K562 (cell line): Measurements from ENCODE around the gene MLLT6. TPM values are rescaled to one million over a fixed set of nuclear protein-coding genes. Genes with fewer than 3 reads are reported as not detected.

Source experiments
- ATAC-seq: fragments of 200-7000 bp; cut with Tn5 transposase; 3 replicates; pipeline ENCODE4 v1.9.1; 2020; ENCODE audit warnings: moderate library complexity
- BruUV-seq: library from RNA; stranded (reverse); fragments of 400-500 nt; replicated peaks from 2 replicates; lab custom pipeline; 2021; lab: Mats Ljungman, UMichigan
- CTCF ChIA-PET: fragments of 300-600 bp; formaldehyde crosslinking; extraction: SDS; loops from one replicate; lab custom pipeline; 2021; ENCODE audit warnings: low intra/inter-chr PET ratio; lab: Yijun Ruan, JAX
- POLR2A ChIA-PET: fragments of 300-600, 350-650 bp; sonication (Branson Sonifier 250); formaldehyde crosslinking; extraction: SDS; loops from one replicate; lab custom pipeline; 2021; ENCODE audit warnings: antibody characterized with exemption, inconsistent platforms; lab: Yijun Ruan, JAX
- DNase-seq, 4 experiments: peaks; one replicate each; pipeline versions ENCODE4 v3.0.0 to v3.0.0-alpha.2; 2011 to 2018; ENCODE audit warnings: low spot score in 3 of 4, mixed read lengths in 3 of 4; ENCODE audit errors: extremely low read depth in 1 of 4
- FAIRE-seq: peaks from 2 replicates; lab custom pipeline; 2011; peaks lifted over from hg19 to GRCh38; lab: Jason Lieb, UNC
- H2AFZ ChIP-seq: 2 replicates; pipeline ENCODE4 v1.6.0; 2011; ENCODE audit warnings: low read depth, low read length, control low read depth, inconsistent platforms
- H3K27ac ChIP-seq: fragments of 200-600 bp; 3 replicates; pipeline ENCODE4 v1.8.0; 2011; ENCODE audit warnings: low read depth, mild to moderate bottlenecking, control low read depth, inconsistent platforms, low read length, moderate library complexity, mixed read lengths; ENCODE audit errors: extremely low read depth
- H3K27me3 ChIP-seq, 2 experiments: fragments of 300-600 bp in 1 of 2; 2 replicates in 1 of 2; 3 replicates in 1 of 2; pipeline versions ENCODE4 v1.6.0 to v1.8.0; 2011; ENCODE audit warnings: inconsistent platforms in 2 of 2, low read length in 2 of 2, mild to moderate bottlenecking in 1 of 2, mixed read lengths in 1 of 2, moderate library complexity in 1 of 2; ENCODE audit not compliant: control insufficient read depth in 2 of 2, insufficient read depth in 2 of 2
- H3K36me3 ChIP-seq: fragments of 300-600 bp; 3 replicates; pipeline ENCODE4 v1.8.0; 2011; ENCODE audit warnings: mild to moderate bottlenecking, low read length, inconsistent platforms; ENCODE audit not compliant: control insufficient read depth, insufficient read depth
- H3K4me1 ChIP-seq, 2 experiments: fragments of 200-600 bp in 1 of 2; replicated peaks in 1 of 2; 2 replicates in 1 of 2; 3 replicates in 1 of 2; pipeline versions ENCODE4 v1.5.1 to v1.8.0; 2011; ENCODE audit warnings: inconsistent platforms in 2 of 2, low read length in 2 of 2, mild to moderate bottlenecking in 1 of 2, mixed read lengths in 1 of 2, moderate library complexity in 1 of 2; ENCODE audit not compliant: control insufficient read depth in 2 of 2, insufficient read depth in 2 of 2
- H3K4me2 ChIP-seq: 2 replicates; pipeline ENCODE4 v1.6.1; 2011; ENCODE audit warnings: low read length, control low read depth, inconsistent platforms, mixed read lengths; ENCODE audit not compliant: insufficient read depth
- H3K4me3 ChIP-seq: fragments of 200-600 bp; sonication (generic), shearing (Covaris generic); 2 replicates; pipeline ENCODE4 v1.5.1; 2016; ENCODE audit warnings: control low read depth, inconsistent platforms
- H3K79me2 ChIP-seq: fragments of 200-600 bp; 3 replicates; pipeline ENCODE4 v1.8.0; 2011; ENCODE audit warnings: low read length, inconsistent platforms; ENCODE audit not compliant: control insufficient read depth, insufficient read depth
- H3K9ac ChIP-seq, 2 experiments: 2 replicates each; pipeline versions ENCODE4 v1.6.0 to v1.6.1; 2011; ENCODE audit warnings: low read depth in 2 of 2, low read length in 2 of 2, control low read depth in 1 of 2, inconsistent platforms in 1 of 2, mild to moderate bottlenecking in 1 of 2, mixed read lengths in 1 of 2; ENCODE audit not compliant: insufficient read depth in 1 of 2
- H3K9me1 ChIP-seq: one replicate; pipeline ENCODE4 v1.6.0; 2011; ENCODE audit warnings: inconsistent platforms, mild to moderate bottlenecking, low read length, moderate library complexity; ENCODE audit not compliant: control insufficient read depth, insufficient read depth
- H3K9me3 ChIP-seq: replicated peaks from 2 replicates; pipeline ENCODE4 v1.5.1; 2011; ENCODE audit warnings: low read depth, low read length, inconsistent platforms; ENCODE audit not compliant: control insufficient read depth, insufficient read depth
- H4K20me1 ChIP-seq: replicated peaks from 2 replicates; pipeline ENCODE4 v1.6.1; 2011; ENCODE audit warnings: low read length, inconsistent platforms, mixed read lengths; ENCODE audit not compliant: control insufficient read depth, insufficient read depth
- FIP1L1 ChIP-seq: fragments of 200-400 bp; formaldehyde crosslinking; IDR thresholded peaks from 2 replicates; pipeline ENCODE4 v1.6.1; 2018; ENCODE audit warnings: mild to moderate bottlenecking, low read depth, low read length; ENCODE audit not compliant: poor library complexity, severe bottlenecking
- HNRNPL ChIP-seq: fragments of 200-400 bp; formaldehyde crosslinking; IDR thresholded peaks from 2 replicates; pipeline ENCODE4 v1.6.1; 2017; ENCODE audit warnings: low read depth, mild to moderate bottlenecking, low read length
- MYNN ChIP-seq, 2 experiments: sonication (generic); formaldehyde crosslinking in 1 of 2; IDR thresholded peaks; 2 replicates each; pipeline versions ENCODE4 v1.5.0 to v1.6.1; 2016 to 2020; ENCODE audit warnings: antibody characterized with exemption in 1 of 2, missing genetic modification reagents in 1 of 2
- PHTF2 ChIP-seq: fragments of 250-450 bp; sonication (Bioruptor Pico); IDR thresholded peaks from 2 replicates; pipeline ENCODE4 v1.5.0; 2021; ENCODE audit warnings: mild to moderate bottlenecking
- RBM34 ChIP-seq: fragments of 200-400 bp; formaldehyde crosslinking; IDR thresholded peaks from 2 replicates; pipeline ENCODE4 v1.6.1; 2018; ENCODE audit warnings: low read length, borderline replicate concordance; ENCODE audit not compliant: insufficient read depth
- U2AF1 ChIP-seq: fragments of 200-400 bp; formaldehyde crosslinking; optimal IDR thresholded peaks from 2 replicates; pipeline ENCODE3; 2017; ENCODE audit warnings: mild to moderate bottlenecking, low read depth, low read length, moderate library complexity
- WGBS: fragments of 100-300 bp; shearing (Covaris generic); methylation state at CpG from one replicate; pipeline ENCODE4 v1.1.6; 2016; ENCODE audit warnings: low coverage, mixed read lengths; ENCODE audit not compliant: insufficient coverage; ENCODE audit errors: missing lambda C conversion rate; 5-methylcytosine and 5-hydroxymethylcytosine counted together
- in situ Hi-C: fragments of 300-500 bp; cut with MboI; formaldehyde crosslinking; loops from 4 replicates; pipeline ENCODE4 v1.15.0; 2018; ENCODE audit warnings: inconsistent platforms, mixed read lengths
- intact Hi-C: fragments of 100-400 bp; cut with micrococcal nuclease; formaldehyde crosslinking; loops from 2 replicates; pipeline ENCODE4 v1.14.2; 2022
- polyA plus RNA-seq, 8 experiments: library from polyadenylated mRNA; depleted of rRNA in 4 of 8; stranded (reverse) in 5 of 8; unstranded in 3 of 8; fragments of >200 nt; fragmentation: Nextera tagmentation in 2 of 8; fragmentation: Illumina TruSeq in 1 of 8; extraction: Ambion mirVana in 2 of 8; extraction: Trizol in 1 of 8; gene quantifications; 2 replicates each; pipeline versions ENCODE4 v1.2.1 to v1.2.3, GENCODE V29; 2011 to 2014; ENCODE audit warnings: inconsistent platforms in 1 of 8, missing spikeins in 1 of 8
- total RNA-seq, 7 experiments: library from RNA; depleted of rRNA in 6 of 7; stranded (reverse); fragments of >200 nt in 6 of 7; fragmentation: Illumina TruSeq in 2 of 7; extraction: Trizol in 2 of 7; gene quantifications; 2 replicates each; pipeline versions ENCODE4 v1.2.1 to v1.2.3, GENCODE V29; 2011 to 2021; ENCODE audit warnings: low replicate concordance in 1 of 7
- TF ChIP-seq, protein P1 (sequence below), 2 experiments: fragments of 450-650 bp; formaldehyde crosslinking in 1 of 2; IDR thresholded peaks; 2 replicates each; pipeline versions ENCODE4 v1.4.0 to v1.6.1; 2014 to 2020; ENCODE audit warnings: mild to moderate bottlenecking in 2 of 2, borderline replicate concordance in 1 of 2, low read depth in 1 of 2
- TF ChIP-seq, protein P2 (sequence below), 3 experiments: IDR thresholded peaks in 2 of 3; conservative IDR thresholded peaks in 1 of 3; 2 replicates each; pipeline ENCODE4 v1.5.1; 2011 to 2012; ENCODE audit warnings: low read length in 3 of 3, mild to moderate bottlenecking in 3 of 3, control low read depth in 2 of 3, improper control_type of control experiment in 1 of 3, inconsistent platforms in 1 of 3, low read depth in 1 of 3, mixed read lengths in 1 of 3, moderate library complexity in 1 of 3; ENCODE audit not compliant: insufficient read depth in 2 of 3

Gene MLLT6
- total and polyA plus RNA-seq, 9 of the 15 experiments (the other 6 are each of a cell fraction or from before 2014, with no cell fraction given), result 3.1 to 71.7 (median 30.0) TPM

DNA sequence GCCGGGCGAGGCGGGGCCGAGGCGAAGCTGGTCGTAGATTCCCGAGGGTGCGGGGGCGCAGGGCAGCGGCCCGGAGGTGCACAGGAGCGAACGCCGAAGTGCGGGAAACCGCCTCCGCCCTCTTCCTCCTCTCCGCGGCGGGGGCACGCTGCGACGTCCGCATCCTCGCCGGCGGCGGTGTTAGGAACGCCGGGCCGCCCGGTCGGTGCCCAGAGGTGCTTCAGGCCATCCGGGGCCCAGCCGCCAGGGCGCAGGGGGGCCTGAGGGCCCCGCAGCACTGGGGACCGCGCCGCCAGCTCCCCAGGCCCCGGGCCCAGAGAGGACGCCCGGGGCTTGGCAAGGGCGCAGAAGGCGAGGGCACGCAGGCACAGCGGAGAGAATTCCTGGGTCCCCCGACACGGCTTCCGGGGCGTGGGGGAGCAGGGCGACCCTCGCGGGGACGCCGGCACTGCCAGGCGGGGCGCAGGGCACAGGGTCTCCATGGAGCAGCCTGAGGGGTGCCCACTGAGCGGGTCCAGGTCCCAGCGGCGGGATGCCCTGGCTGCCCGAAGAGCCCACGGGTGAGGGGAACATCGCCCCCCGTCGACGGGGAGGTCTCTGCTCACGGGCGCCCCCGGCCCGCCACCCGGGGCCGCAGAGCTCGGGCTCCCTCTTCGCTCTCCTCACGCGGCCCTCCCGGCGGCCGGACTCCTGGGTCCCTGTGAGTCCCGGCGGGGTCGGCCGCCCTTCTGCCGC, 30.9 kb upstream of the MLLT6 start:
- in situ Hi-C loops (no loop called here), intact Hi-C loops (loop anchor here (10.0 kb wide), 1 partner anchor 191 kb away; no protein-coding TSS in a partner anchor)
- Histone ChIP-seq H3K9me3 (no peaks in the 10 kb centered on the region), H3K4me3 (peak overlapping the region; percentile 56), H3K27me3 (peaks cover 6 to 14% of the 10 kb centered on the region in 2 experiments; a peak in 3 of 5 replicates), H3K27ac (peak overlapping the region; percentile 74), H3K4me1 (peaks cover 20 to 30% of the 10 kb centered on the region in 2 experiments), H3K4me2 (peak overlapping the region; percentile 61), H3K9me1 (no peaks in the 10 kb centered on the region), H2AFZ (peak overlapping the region; percentile 97), H3K79me2 (no peaks in the 10 kb centered on the region; the same call in 2 of the 3 replicates), H3K36me3 (no peaks in the 10 kb centered on the region), H3K9ac (peak overlapping the region; percentile 72 to 93; a peak in 3 of 4 replicates), H4K20me1 (no peaks in the 10 kb centered on the region)
- peak in 2 of 4 experiments; percentile 63 to 64 for DNase-seq
- TF ChIP-seq U2AF1 (peak; percentile 23), FIP1L1 (peak; percentile 50), MYNN (IDR thresholded peaks at IDR 0.05) (no peak), MYNN (CRISPR knock-in tag; IDR thresholded peaks at IDR 0.05) (no peak), HNRNPL (peak; percentile 83), PHTF2 (CRISPR knock-in tag) (no peak), RBM34 (peak; percentile 38; the same call in 1 of the 2 replicates)
- TF ChIP-seq, protein P1, sequence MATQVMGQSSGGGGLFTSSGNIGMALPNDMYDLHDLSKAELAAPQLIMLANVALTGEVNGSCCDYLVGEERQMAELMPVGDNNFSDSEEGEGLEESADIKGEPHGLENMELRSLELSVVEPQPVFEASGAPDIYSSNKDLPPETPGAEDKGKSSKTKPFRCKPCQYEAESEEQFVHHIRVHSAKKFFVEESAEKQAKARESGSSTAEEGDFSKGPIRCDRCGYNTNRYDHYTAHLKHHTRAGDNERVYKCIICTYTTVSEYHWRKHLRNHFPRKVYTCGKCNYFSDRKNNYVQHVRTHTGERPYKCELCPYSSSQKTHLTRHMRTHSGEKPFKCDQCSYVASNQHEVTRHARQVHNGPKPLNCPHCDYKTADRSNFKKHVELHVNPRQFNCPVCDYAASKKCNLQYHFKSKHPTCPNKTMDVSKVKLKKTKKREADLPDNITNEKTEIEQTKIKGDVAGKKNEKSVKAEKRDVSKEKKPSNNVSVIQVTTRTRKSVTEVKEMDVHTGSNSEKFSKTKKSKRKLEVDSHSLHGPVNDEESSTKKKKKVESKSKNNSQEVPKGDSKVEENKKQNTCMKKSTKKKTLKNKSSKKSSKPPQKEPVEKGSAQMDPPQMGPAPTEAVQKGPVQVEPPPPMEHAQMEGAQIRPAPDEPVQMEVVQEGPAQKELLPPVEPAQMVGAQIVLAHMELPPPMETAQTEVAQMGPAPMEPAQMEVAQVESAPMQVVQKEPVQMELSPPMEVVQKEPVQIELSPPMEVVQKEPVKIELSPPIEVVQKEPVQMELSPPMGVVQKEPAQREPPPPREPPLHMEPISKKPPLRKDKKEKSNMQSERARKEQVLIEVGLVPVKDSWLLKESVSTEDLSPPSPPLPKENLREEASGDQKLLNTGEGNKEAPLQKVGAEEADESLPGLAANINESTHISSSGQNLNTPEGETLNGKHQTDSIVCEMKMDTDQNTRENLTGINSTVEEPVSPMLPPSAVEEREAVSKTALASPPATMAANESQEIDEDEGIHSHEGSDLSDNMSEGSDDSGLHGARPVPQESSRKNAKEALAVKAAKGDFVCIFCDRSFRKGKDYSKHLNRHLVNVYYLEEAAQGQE (IDR thresholded peaks at IDR 0.05; ENCODE audit: borderline replicate concordance), result no peak
- TF ChIP-seq, protein P1 (CRISPR knock-in tag; IDR thresholded peaks at IDR 0.05; ENCODE audit: low read depth), result 0 out of 2 replicates have a peak, but pooled peaks have one; percentile 7
- TF ChIP-seq, protein P2, sequence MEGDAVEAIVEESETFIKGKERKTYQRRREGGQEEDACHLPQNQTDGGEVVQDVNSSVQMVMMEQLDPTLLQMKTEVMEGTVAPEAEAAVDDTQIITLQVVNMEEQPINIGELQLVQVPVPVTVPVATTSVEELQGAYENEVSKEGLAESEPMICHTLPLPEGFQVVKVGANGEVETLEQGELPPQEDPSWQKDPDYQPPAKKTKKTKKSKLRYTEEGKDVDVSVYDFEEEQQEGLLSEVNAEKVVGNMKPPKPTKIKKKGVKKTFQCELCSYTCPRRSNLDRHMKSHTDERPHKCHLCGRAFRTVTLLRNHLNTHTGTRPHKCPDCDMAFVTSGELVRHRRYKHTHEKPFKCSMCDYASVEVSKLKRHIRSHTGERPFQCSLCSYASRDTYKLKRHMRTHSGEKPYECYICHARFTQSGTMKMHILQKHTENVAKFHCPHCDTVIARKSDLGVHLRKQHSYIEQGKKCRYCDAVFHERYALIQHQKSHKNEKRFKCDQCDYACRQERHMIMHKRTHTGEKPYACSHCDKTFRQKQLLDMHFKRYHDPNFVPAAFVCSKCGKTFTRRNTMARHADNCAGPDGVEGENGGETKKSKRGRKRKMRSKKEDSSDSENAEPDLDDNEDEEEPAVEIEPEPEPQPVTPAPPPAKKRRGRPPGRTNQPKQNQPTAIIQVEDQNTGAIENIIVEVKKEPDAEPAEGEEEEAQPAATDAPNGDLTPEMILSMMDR (IDR thresholded peaks at IDR 0.05 in 2 of 3, conservative IDR thresholded peaks at IDR 0.05 in 1 of 3; ENCODE audit: insufficient read depth in 2 of 3, low read depth in 1 of 3, low read length in 3 of 3), result peak; percentile 22 to 56 (median 25); a peak in 5 of 6 replicates
- ChIA-PET POLR2A (no interaction called here), CTCF (interaction anchor here (0.6 to 1.1 kb wide), 2 partner anchors 60 to 231 kb away, joined by 5 to 6 read pairs; no protein-coding TSS in a partner anchor)
- TSS peak; percentile 79 for BruUV-seq
- ATAC-seq, result 0 out of 3 replicates have a peak, but pooled peaks have one; percentile 2
- no peak for FAIRE-seq
- 42% methylated on average over 18 of the region's 85 CpGs for WGBS
